Measurements from ENCODE around the gene ZRANB1.

- TF ChIP-seq ARNTL (CRISPR knock-in tag; IDR thresholded peaks at IDR 0.05; ENCODE audit: borderline replicate concordance, low read depth), result no peak
- TF ChIP-seq GLIS3 (CRISPR knock-in tag; IDR thresholded peaks at IDR 0.05), result no peak
- TF ChIP-seq ZFP3 (CRISPR knock-in tag; IDR thresholded peaks at IDR 0.05), result no peak
- TF ChIP-seq PATZ1 (CRISPR knock-in tag; IDR thresholded peaks at IDR 0.05; ENCODE audit: borderline replicate concordance), result no peak
- TF ChIP-seq ZNF565 (CRISPR knock-in tag; conservative IDR thresholded peaks at IDR 0.05; ENCODE audit: low read depth), result no peak
- TF ChIP-seq POU6F1 (CRISPR knock-in tag; IDR thresholded peaks at IDR 0.05; ENCODE audit: borderline replicate concordance, low read depth), result no peak
- TF ChIP-seq SNAI2 (CRISPR knock-in tag; IDR thresholded peaks at IDR 0.05), result no peak
- no peak for TF ChIP-seq ZC3H10 (CRISPR knock-in tag; IDR thresholded peaks at IDR 0.05)
These were observed 5.0 kb downstream of the ZRANB1 start for GRCh38 chr10:124946945-124947344.

Data from SK-N-SH treated with all-trans-retinoic acid at 6 μM for 48 hours (cell line).